Pancreas (tissue), 10 donors: Measurements from ENCODE around the gene S100B. TPM values are rescaled to one million over a fixed set of nuclear protein-coding genes. Genes with fewer than 3 reads are reported as not detected.

Experiments
- ATAC-seq, 4 donors: fragments of 200-7000 bp; cut with Tn5 transposase; one replicate each; pipeline versions ENCODE4 v1.8.0 to v1.9.1; 2020; ENCODE audit warnings: mild to moderate bottlenecking in 4 of 4, moderate library complexity in 4 of 4
- DNase-seq, 6 donors: peaks; one replicate each; pipeline ENCODE4 v3.0.0-alpha.2; 2020
- FAIRE-seq: peaks from 2 replicates; lab custom pipeline; 2012; peaks lifted over from hg19 to GRCh38; lab: Jason Lieb, UNC
- H3K27ac ChIP-seq, 4 donors: fragments of 200-600 bp; sonication (generic); 1 replicate in 3 of 4; 2 replicates in 1 of 4; pipeline versions ENCODE4 v1.5.0 to v1.8.0; 2020
- H3K27me3 ChIP-seq, 4 donors: fragments of 200-600 bp; one replicate each; pipeline ENCODE4 v1.8.0; 2021
- H3K36me3 ChIP-seq, 3 donors: fragments of 200-600 bp; sonication (generic) in 1 of 3; one replicate each; pipeline versions ENCODE4 v1.5.0 to v1.8.0; 2020 to 2021
- H3K4me1 ChIP-seq, 3 donors: fragments of 200-600 bp; one replicate each; pipeline ENCODE4 v1.8.0; 2021
- H3K4me3 ChIP-seq, 4 donors: fragments of 200-600 bp; sonication (generic) in 2 of 4; one replicate each; pipeline versions ENCODE4 v1.5.0 to v1.8.0; 2020 to 2021
- H3K9me3 ChIP-seq, 4 donors: fragments of 200-600 bp; one replicate each; pipeline ENCODE4 v1.8.0; 2021
- CTCF ChIP-seq, 4 donors: fragments of 200-600 bp; sonication (generic) in 3 of 4; IDR thresholded peaks; one replicate each; pipeline versions ENCODE4 v1.5.0 to v1.8.0; 2021; ENCODE audit warnings: antibody characterized with exemption in 4 of 4
- WGBS, 2 donors: extraction: QIAGEN DNeasy Blood & Tissue Kit; methylation state at CpG; one replicate each; pipeline ENCODE4 v1.1.7; 2013; 5-methylcytosine and 5-hydroxymethylcytosine counted together
- intact Hi-C, 3 donors: fragments of 100-400 bp; cut with DNase I; formaldehyde crosslinking; loops; one replicate each; pipeline versions ENCODE4 v1.11.1 to v1.14.2; 2022
- polyA plus RNA-seq, 2 donors: library from polyadenylated mRNA; stranded (reverse); fragments of 200-250 nt; gene quantifications; one replicate each; pipeline ENCODE4 v1.2.3, GENCODE V29; 2013
- total RNA-seq, 6 donors: library from RNA; stranded (reverse); fragmentation: NEBNext Ultra II Directional in 4 of 6; extraction: Animal tissue kit (Norgen Biotek cat#: 25700) in 4 of 6; gene quantifications; one replicate each; pipeline versions ENCODE4 v1.2.1 to v1.2.4, GENCODE V29; 2021 to 2023
- donor health status: healthy with polysubstance abuse.
- donor health status: DM: no; HTN: no; CAD: no; lungs with moderate emphysema.
- donor health status: DM: no; HTN: no; CAD: no.
- donor health status: control.
- donor health status: control.
- donor health status: Bipolar disorder and iron deficiency.
- donor health status: DM: yes; HTN: yes; CAD: no.
- donor health status: DM: no; HTN: no; CAD: no.
- donor health status: DM: no; HTN: no; CAD: no.
- donor health status: DM: yes; HTN: yes; CAD: no.

The S100B gene
- total and polyA plus RNA-seq, 8 donors = 0.46 to 10.8 (median 2.0) TPM

GRCh38 chr21:46570119-46570518, 34.8 kb downstream of the S100B start:
- Histone ChIP-seq H3K27ac (no peak overlapping the region), H3K4me3 (no peak overlapping the region), H3K9me3 (no peaks in the 10 kb centered on the region), H3K36me3 (peaks cover 0 to 37% (median 0%) of the 10 kb centered on the region in 3 donors), H3K4me1 (no peaks in the 10 kb centered on the region), H3K27me3 (no peaks in the 10 kb centered on the region)
- intact Hi-C loops = no loop called here
- TF ChIP-seq CTCF (IDR thresholded peaks at IDR 0.05) = no peak
- FAIRE-seq (no peak), DNase-seq (no peak), ATAC-seq (no peak)
- 65 to 77% methylated on average over 2 of the region's 2 CpGs for WGBS, 2 donors

GRCh38 chr21:46569081-46569480, 35.8 kb downstream of the S100B start:
- WGBS, 2 donors = 92 to 100% methylated on average over 1 of the region's 1 CpG
- TF ChIP-seq CTCF (IDR thresholded peaks at IDR 0.05) = no peak
- intact Hi-C loops = no loop called here
- ATAC-seq = no peak
- Histone ChIP-seq H3K27ac (no peak overlapping the region), H3K9me3 (no peaks in the 10 kb centered on the region), H3K36me3 (peaks cover 0 to 37% (median 0%) of the 10 kb centered on the region in 3 donors), H3K27me3 (no peaks in the 10 kb centered on the region), H3K4me3 (no peak overlapping the region), H3K4me1 (no peaks in the 10 kb centered on the region)
- no peak for FAIRE-seq
- no peak for DNase-seq

- no peaks in the 10 kb centered on the region for H3K9me3 ChIP-seq
- H3K36me3 ChIP-seq = peaks cover 0 to 37% (median 0%) of the 10 kb centered on the region in 3 donors
- no peak for TF ChIP-seq CTCF (IDR thresholded peaks at IDR 0.05)
- FAIRE-seq = no peak
- H3K4me3 ChIP-seq = no peak overlapping the region
- ATAC-seq = no peak
- no peak for DNase-seq
- WGBS, 2 donors = 93 to 96% methylated on average over 4 of the region's 4 CpGs
- no peaks in the 10 kb centered on the region for H3K27me3 ChIP-seq
- no peak overlapping the region for H3K27ac ChIP-seq
- H3K4me1 ChIP-seq = no peaks in the 10 kb centered on the region
- intact Hi-C loops = no loop called here
These were observed 36.3 kb downstream of the S100B start for GRCh38 chr21:46568562-46568961.

GRCh38 chr21:46567348-46567747, 37.5 kb downstream of the S100B start:
- no peak overlapping the region for H3K4me3 ChIP-seq
- H3K27me3 ChIP-seq = no peaks in the 10 kb centered on the region
- H3K4me1 ChIP-seq = no peaks in the 10 kb centered on the region
- intact Hi-C loops = no loop called here
- peaks cover 0 to 37% (median 0%) of the 10 kb centered on the region in 3 donors for H3K36me3 ChIP-seq
- DNase-seq (no peak), FAIRE-seq (no peak), ATAC-seq (no peak)
- no peak overlapping the region for H3K27ac ChIP-seq
- H3K9me3 ChIP-seq = no peaks in the 10 kb centered on the region
- no peak for TF ChIP-seq CTCF (IDR thresholded peaks at IDR 0.05)
- WGBS, 2 donors = 93 to 99% methylated on average over 15 of the region's 15 CpGs

GRCh38 chr21:46564391-46564790, 40.5 kb downstream of the S100B start:
- WGBS, 2 donors = 92 to 93% methylated on average over 10 of the region's 10 CpGs
- H3K27me3 ChIP-seq = no peaks in the 10 kb centered on the region
- H3K27ac ChIP-seq = no peak overlapping the region
- no peak overlapping the region for H3K4me3 ChIP-seq
- DNase-seq (no peak), FAIRE-seq (no peak), ATAC-seq (no peak)
- H3K36me3 ChIP-seq = peaks cover 0 to 30% (median 6%) of the 10 kb centered on the region in 3 donors
- no peak for TF ChIP-seq CTCF (IDR thresholded peaks at IDR 0.05)
- H3K4me1 ChIP-seq = no peaks in the 10 kb centered on the region
- no peaks in the 10 kb centered on the region for H3K9me3 ChIP-seq
- intact Hi-C loops = no loop called here
